SK-N-SH treated with all-trans-retinoic acid at 6 μM for 48 hours (cell line): Measurements from ENCODE around the gene ZNF331.

ENCODE experiments used
- ARNTL ChIP-seq: fragments of 450-650 bp; formaldehyde crosslinking; IDR thresholded peaks from 2 replicates; pipeline ENCODE4 v1.5.0; 2020; ENCODE audit warnings: low read depth, mild to moderate bottlenecking, moderate library complexity, borderline replicate concordance
- CREB5 ChIP-seq: fragments of 250-450 bp; sonication (Bioruptor Pico); IDR thresholded peaks from 2 replicates; pipeline ENCODE4 v1.5.1; 2020; ENCODE audit warnings: low read depth, mild to moderate bottlenecking, moderate library complexity
- CSDC2 ChIP-seq: fragments of 250-450 bp; sonication (Bioruptor Pico); IDR thresholded peaks from 2 replicates; pipeline ENCODE4 v1.5.0; 2020; ENCODE audit warnings: mild to moderate bottlenecking, moderate library complexity
- ISL1 ChIP-seq: fragments of 250-450 bp; sonication (Bioruptor Pico); IDR thresholded peaks from 2 replicates; pipeline ENCODE4 v2.1.2; 2022; ENCODE audit warnings: mild to moderate bottlenecking, moderate library complexity
- PATZ1 ChIP-seq: fragments of 250-450 bp; sonication (Bioruptor Pico); IDR thresholded peaks from 2 replicates; pipeline ENCODE4 v1.8.0; 2020; ENCODE audit warnings: mild to moderate bottlenecking, moderate library complexity, borderline replicate concordance
- POU6F1 ChIP-seq: fragments of 250-450 bp; sonication (Bioruptor Pico); IDR thresholded peaks from 2 replicates; pipeline ENCODE4 v1.8.0; 2021; ENCODE audit warnings: low read depth, mild to moderate bottlenecking, moderate library complexity, borderline replicate concordance
- ZFP3 ChIP-seq: fragments of 250-450 bp; sonication (Bioruptor Pico); IDR thresholded peaks from 2 replicates; pipeline ENCODE4 v1.5.0; 2020; ENCODE audit warnings: mild to moderate bottlenecking, moderate library complexity
- ZNF565 ChIP-seq: fragments of 450-650 bp; formaldehyde crosslinking; conservative IDR thresholded peaks from 2 replicates; pipeline ENCODE4 v1.5.0; 2020; ENCODE audit warnings: low read depth, mild to moderate bottlenecking, moderate library complexity

- no peak for TF ChIP-seq CREB5 (CRISPR knock-in tag)
- TF ChIP-seq PATZ1 (CRISPR knock-in tag): no peak
- no peak for TF ChIP-seq ZFP3 (CRISPR knock-in tag)
- no peak for TF ChIP-seq CSDC2 (CRISPR knock-in tag)
- TF ChIP-seq ISL1 (CRISPR knock-in tag): no peak
- no peak for TF ChIP-seq POU6F1
- no peak for TF ChIP-seq ZNF565
- no peak for TF ChIP-seq ARNTL
These were observed 7.3 kb upstream of the ZNF331 start for GRCh38 chr19:53530622-53531021.
